Neural crest cell (in vitro differentiated cells): Measurements from ENCODE around the gene SEC31B. TPM values are rescaled to one million over a fixed set of nuclear protein-coding genes. Genes with fewer than 3 reads are reported as not detected.
A peak's percentile ranks its signal among the peaks of the same experiment; 100 is the strongest.

ENCODE experiments used
- DNase-seq: peaks from one replicate; pipeline ENCODE4 v3.0.0; 2021; ENCODE audit warnings: low read depth, mixed read lengths, low spot score
- H3K27ac Mint-ChIP-seq: one replicate; pipeline ENCODE4 v1.8.0; 2021; ENCODE audit warnings: mild to moderate bottlenecking, mixed read lengths; ENCODE audit not compliant: unreplicated experiment
- H3K27me3 Mint-ChIP-seq: 2 replicates; pipeline ENCODE4 v1.8.0; 2021; ENCODE audit warnings: low read depth, mild to moderate bottlenecking, mixed read lengths
- H3K36me3 Mint-ChIP-seq: 2 replicates; pipeline ENCODE4 v1.8.0; 2021; ENCODE audit warnings: low read depth, mild to moderate bottlenecking, mixed read lengths
- H3K4me1 Mint-ChIP-seq: 2 replicates; pipeline ENCODE4 v1.8.0; 2021; ENCODE audit warnings: mixed read lengths
- H3K4me3 Mint-ChIP-seq: one replicate; pipeline ENCODE4 v1.8.0; 2021; ENCODE audit warnings: mild to moderate bottlenecking, mixed read lengths
- H3K9me3 Mint-ChIP-seq: 2 replicates; pipeline ENCODE4 v1.8.0; 2021; ENCODE audit warnings: mixed read lengths
- CTCF ChIP-seq: fragments of 200-600 bp; sonication (generic); conservative IDR thresholded peaks from 2 replicates; pipeline ENCODE4 v1.5.0; 2021; ENCODE audit warnings: antibody characterized with exemption, mild to moderate bottlenecking
- total RNA-seq: library from RNA; stranded (reverse); gene quantifications from 2 replicates; pipeline ENCODE4 v1.2.1, GENCODE V29; 2021

The SEC31B gene
- total RNA-seq, 1 donor from 2014 or later = 18.1 TPM

DNA sequence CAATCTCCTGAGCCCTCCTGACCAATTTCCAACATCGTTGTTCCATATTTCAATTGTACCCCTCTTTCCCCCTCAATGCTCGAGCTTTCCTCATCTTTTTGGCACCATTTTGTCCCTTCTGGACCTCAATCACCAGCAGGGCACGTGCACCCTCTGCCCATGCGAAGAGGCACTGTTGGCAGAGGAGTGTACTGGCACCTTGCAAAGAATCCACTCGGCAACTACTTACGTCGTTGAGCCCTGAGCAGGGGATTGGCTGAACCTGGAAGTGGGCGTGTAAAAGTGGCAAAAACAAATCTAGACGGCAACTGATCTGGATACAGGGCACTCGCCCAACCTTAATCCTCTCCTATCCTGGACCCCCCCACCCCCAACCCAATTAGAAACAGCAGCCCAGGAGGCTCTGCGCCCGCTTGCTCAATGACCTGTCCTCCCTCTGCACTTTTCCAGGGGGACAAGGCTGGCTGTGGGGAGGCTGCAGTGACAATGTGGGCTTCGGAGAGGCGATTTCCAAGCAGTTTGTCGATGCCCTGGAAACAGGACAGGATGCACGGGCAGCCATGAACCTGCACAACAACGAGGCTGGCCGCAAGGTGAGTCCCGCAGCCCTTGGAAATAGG is 38.1 kb downstream of the SEC31B start:
- H3K27ac Mint-ChIP-seq = no peak overlapping the region
- no peak for TF ChIP-seq CTCF
- peak overlapping the region; percentile 48 for H3K4me3 Mint-ChIP-seq
- DNase-seq = peak; percentile 92
- peaks cover 43% of the 10 kb centered on the region for H3K4me1 Mint-ChIP-seq
- H3K27me3 Mint-ChIP-seq = peaks cover 72% of the 10 kb centered on the region
- H3K9me3 Mint-ChIP-seq = no peaks in the 10 kb centered on the region
- no peaks in the 10 kb centered on the region for H3K36me3 Mint-ChIP-seq

- no peak for DNase-seq
- Mint-ChIP-seq H3K27me3 (peaks cover 74% of the 10 kb centered on the region), H3K9me3 (no peaks in the 10 kb centered on the region), H3K4me1 (peaks cover 27% of the 10 kb centered on the region), H3K4me3 (no peak overlapping the region), H3K27ac (no peak overlapping the region), H3K36me3 (no peaks in the 10 kb centered on the region)
- TF ChIP-seq CTCF = no peak
These were observed 39.7 kb downstream of the SEC31B start for GRCh38 chr10:100480002-100480401.

- no peak for DNase-seq
- H3K4me1 Mint-ChIP-seq = peaks cover 18% of the 10 kb centered on the region
- no peak overlapping the region for H3K4me3 Mint-ChIP-seq
- H3K36me3 Mint-ChIP-seq = no peaks in the 10 kb centered on the region
- no peaks in the 10 kb centered on the region for H3K9me3 Mint-ChIP-seq
- no peak for TF ChIP-seq CTCF
- H3K27ac Mint-ChIP-seq = no peak overlapping the region
- peaks cover 70% of the 10 kb centered on the region for H3K27me3 Mint-ChIP-seq
These were observed 40.6 kb downstream of the SEC31B start for GRCh38 chr10:100479037-100479436.

DNA sequence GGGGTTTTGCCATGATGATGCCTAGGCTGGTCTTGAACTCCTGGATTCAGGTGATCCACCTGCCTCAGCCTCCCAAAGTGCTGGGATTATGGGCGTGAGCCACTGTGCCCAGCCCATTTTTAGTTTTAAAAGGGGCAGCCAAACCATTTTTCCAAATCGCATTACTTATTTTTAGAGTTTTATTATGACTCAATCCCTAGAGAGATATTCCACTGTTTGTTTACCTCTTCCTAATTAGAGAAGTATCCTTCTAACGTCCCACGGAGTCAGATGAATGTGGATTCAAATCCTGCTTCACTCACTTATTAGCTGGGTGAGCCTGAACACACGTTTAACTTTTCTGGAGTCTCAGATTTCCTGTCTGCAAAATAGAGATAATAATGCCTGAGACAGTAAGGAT is 41.7 kb downstream of the SEC31B start:
- DNase-seq = no peak
- Mint-ChIP-seq H3K9me3 (no peaks in the 10 kb centered on the region), H3K36me3 (no peaks in the 10 kb centered on the region), H3K4me3 (no peak overlapping the region), H3K27me3 (peaks cover 67% of the 10 kb centered on the region), H3K27ac (no peak overlapping the region), H3K4me1 (peaks cover 7% of the 10 kb centered on the region)
- no peak for TF ChIP-seq CTCF

DNA sequence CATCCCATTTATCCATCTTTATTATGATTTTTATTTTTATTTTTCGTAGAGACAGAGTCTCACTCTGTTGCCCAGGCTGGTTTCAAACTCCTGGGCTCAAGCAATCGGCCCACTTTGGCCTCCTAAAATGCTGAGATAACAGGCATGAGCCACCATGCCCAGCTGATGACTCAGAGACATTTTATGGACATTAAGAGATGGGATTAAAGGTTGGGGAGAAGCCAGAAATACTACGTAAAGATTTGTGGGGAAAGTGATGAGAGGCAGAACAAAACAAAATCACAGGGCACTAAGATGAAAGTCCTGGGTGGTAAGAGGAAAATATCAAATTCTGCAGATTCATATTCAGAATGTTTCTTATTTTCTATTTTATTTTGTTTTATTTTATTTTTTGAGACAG is 49.3 kb downstream of the SEC31B start:
- no peaks in the 10 kb centered on the region for H3K4me1 Mint-ChIP-seq
- H3K4me3 Mint-ChIP-seq = no peak overlapping the region
- no peak for DNase-seq
- no peak overlapping the region for H3K27ac Mint-ChIP-seq
- H3K9me3 Mint-ChIP-seq = no peaks in the 10 kb centered on the region
- no peak for TF ChIP-seq CTCF
- H3K27me3 Mint-ChIP-seq = peaks cover 78% of the 10 kb centered on the region
- H3K36me3 Mint-ChIP-seq = no peaks in the 10 kb centered on the region
